LoVo (cell line): ENCODE data around the gene TCF7.

ENCODE experiments used
- DNase-seq: peaks from one replicate; pipeline ENCODE4 v3.0.0-alpha.2; 2016; ENCODE audit warnings: low spot score

The TCF7 gene

GRCh38 chr5:134090522-134090921 is 24.0 kb upstream of the TCF7 start:
- DNase-seq = no peak

GRCh38 chr5:134091626-134092121 is 22.8 kb upstream of the TCF7 start:
- no peak for DNase-seq

- peak; percentile 49 for DNase-seq
These were observed 21.6 kb upstream of the TCF7 start for GRCh38 chr5:134092875-134093274.

- DNase-seq = no peak
These were observed 21.1 kb upstream of the TCF7 start for GRCh38 chr5:134093351-134093750.

- DNase-seq = no peak
These were observed 19.2 kb upstream of the TCF7 start for GRCh38 chr5:134095293-134095692.

GRCh38 chr5:134095887-134096589 is 18.4 kb upstream of the TCF7 start:
- DNase-seq = no peak

- no peak for DNase-seq
These were observed 17.2 kb upstream of the TCF7 start for GRCh38 chr5:134097211-134097749.

GRCh38 chr5:134098690-134099089 is 15.8 kb upstream of the TCF7 start:
- DNase-seq = no peak

GRCh38 chr5:134099288-134099872 is 15.1 kb upstream of the TCF7 start:
- DNase-seq = no peak

- no peak for DNase-seq
These were observed 14.6 kb upstream of the TCF7 start for GRCh38 chr5:134099939-134100282.

- DNase-seq = no peak
These were observed 14.0 kb upstream of the TCF7 start for GRCh38 chr5:134100283-134101091.

- peak; percentile 54 for DNase-seq
These were observed 12.6 kb upstream of the TCF7 start for GRCh38 chr5:134101686-134102439.

- no peak for DNase-seq
These were observed 11.1 kb upstream of the TCF7 start for GRCh38 chr5:134103397-134103796.

GRCh38 chr5:134103998-134104654 is 10.4 kb upstream of the TCF7 start:
- DNase-seq = no peak

GRCh38 chr5:134106991-134107701 is 7.3 kb upstream of the TCF7 start:
- no peak for DNase-seq

- DNase-seq = no peak
These were observed 6.7 kb upstream of the TCF7 start for GRCh38 chr5:134107779-134108178.

GRCh38 chr5:134110382-134110781 is 4.1 kb upstream of the TCF7 start:
- DNase-seq = no peak

GRCh38 chr5:134111741-134112647 is 2.5 kb upstream of the TCF7 start:
- DNase-seq = no peak

- DNase-seq = no peak
These were observed 1.6 kb upstream of the TCF7 start for GRCh38 chr5:134112726-134113362.
